Spleen (tissue), 7 donors: ENCODE measurements around the gene KCP.

ENCODE experiments used
- CTCF ChIP-seq, 11 experiments: fragments of 200-600 bp in 7 of 11; fragments of 450-650 bp in 4 of 11; sonication (generic) in 4 of 11; IDR thresholded peaks in 8 of 11; conservative IDR thresholded peaks in 3 of 11; 1 replicate in 7 of 11; 2 replicates in 4 of 11; pipeline versions ENCODE4 v1.4.0 to v1.8.0; 2016 to 2021; ENCODE audit warnings: antibody characterized with exemption in 11 of 11, inconsistent platforms in 4 of 11, mild to moderate bottlenecking in 1 of 11
- POLR2A ChIP-seq, 3 donors: fragments of 450-650 bp; IDR thresholded peaks; one replicate each; pipeline ENCODE4 v1.5.1; 2017; ENCODE audit warnings: antibody characterized with exemption in 3 of 3, mild to moderate bottlenecking in 1 of 3
- donor health status: DM: no; HTN: no; CAD: no; lungs with moderate emphysema.
- donor health status: DM: no; HTN: no; CAD: no.
- donor health status: DM: no; HTN: no; CAD: no.

DNA sequence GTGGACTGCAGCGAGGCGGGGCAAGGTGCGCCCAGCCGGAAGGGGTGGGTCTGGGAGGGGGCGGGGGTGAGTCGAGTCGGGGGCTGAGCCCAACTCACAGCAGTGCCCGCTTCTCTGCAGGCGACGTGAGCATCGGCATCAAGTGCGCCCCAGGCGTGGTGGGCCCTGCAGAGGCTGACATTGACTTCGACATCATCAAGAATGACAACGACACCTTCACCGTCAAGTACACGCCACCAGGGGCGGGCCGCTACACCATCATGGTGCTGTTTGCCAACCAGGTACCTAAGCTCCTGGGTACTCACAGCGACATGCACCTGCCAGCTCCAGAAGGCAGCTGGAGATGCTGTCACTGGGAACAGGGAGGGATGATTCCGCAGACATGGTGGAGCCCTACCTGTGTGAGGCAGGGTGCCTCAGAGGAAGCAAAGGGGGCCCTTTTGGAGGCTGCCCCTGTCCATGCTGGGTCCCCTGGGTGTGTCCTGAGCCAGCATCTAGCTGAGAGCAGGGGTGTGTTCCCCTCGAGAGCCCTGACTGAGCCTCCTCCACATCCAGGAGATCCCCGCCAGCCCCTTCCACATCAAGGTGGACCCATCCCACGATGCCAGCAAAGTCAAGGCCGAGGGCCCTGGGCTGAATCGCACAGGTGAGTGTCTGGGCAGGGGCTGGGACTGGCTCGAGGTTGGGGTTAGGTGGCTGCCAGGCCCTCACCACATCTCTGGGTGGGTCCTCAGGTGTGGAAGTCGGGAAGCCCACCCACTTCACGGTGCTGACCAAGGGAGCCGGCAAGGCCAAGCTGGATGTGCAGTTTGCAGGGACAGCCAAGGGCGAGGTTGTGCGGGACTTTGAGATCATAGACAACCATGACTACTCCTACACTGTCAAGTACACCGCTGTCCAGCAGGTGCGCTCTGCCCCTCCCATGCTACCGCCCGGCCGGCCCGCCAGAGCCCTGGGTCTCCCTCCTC is 67.6 kb downstream of the KCP start:
- no peak for TF ChIP-seq CTCF (IDR thresholded peaks at IDR 0.05 in 8 of 11, conservative IDR thresholded peaks at IDR 0.05 in 3 of 11)
- TF ChIP-seq POLR2A (IDR thresholded peaks at IDR 0.05) = no peak
